Skeletal muscle cell (primary cell): ENCODE results near the gene RNF32.
A peak's percentile ranks its signal among the peaks of the same experiment; 100 is the strongest.

Experiments
- DNase-seq: peaks from one replicate; pipeline ENCODE4 v3.0.0-alpha.2; 2010; ENCODE audit warnings: low read depth
- H3K4me3 ChIP-seq: 2 replicates; pipeline ENCODE4 v1.5.1; 2011; ENCODE audit warnings: low read depth, mild to moderate bottlenecking, control low read depth, low read length, moderate library complexity

The RNF32 gene

DNA sequence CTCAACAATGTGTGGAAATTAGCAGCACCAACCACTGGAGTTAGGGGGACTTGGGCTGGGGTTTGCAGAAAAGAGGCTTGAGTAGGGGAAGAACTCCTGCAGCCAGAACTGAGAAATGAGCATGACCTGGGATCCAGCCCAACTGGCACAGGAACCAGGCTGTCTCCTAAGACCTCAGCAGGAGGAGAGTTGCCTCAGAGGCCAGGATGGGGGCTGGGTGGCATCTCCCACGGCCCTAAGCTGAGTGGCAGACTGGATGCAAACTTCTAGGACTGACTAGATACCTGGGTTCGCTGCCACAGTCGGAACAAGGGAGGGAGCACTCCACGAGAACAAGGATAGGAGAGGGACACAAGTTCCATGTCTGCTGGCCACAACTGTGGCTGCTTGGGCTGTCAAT is 62.6 kb downstream of the RNF32 start:
- no peak for DNase-seq
- H3K4me3 ChIP-seq: no peak overlapping the region

- DNase-seq: no peak
- no peak overlapping the region for H3K4me3 ChIP-seq
Measured at GRCh38 chr7:156703773-156704482, 63.4 kb downstream of the RNF32 start.

GRCh38 chr7:156722043-156722826 is 81.7 kb downstream of the RNF32 start:
- H3K4me3 ChIP-seq: no peak overlapping the region
- no peak for DNase-seq

DNA sequence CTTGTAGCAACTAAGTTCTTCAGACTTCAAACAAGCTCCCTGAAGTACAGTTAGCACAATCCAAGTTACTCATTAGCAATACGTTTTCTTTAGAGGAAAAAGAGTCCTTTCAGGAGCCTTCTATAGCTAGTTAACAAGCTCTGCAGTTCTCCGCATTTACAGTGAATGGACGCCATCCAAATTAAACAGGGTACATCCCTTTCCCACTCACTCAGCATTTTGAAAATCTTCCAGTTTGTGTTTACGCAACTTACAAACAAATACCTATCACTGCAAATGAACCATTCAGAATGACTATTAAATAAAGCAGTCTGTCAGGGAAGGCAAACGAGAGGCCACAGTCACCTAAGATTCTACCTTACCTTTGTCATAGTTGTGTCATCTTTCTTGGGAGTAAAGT is 84.5 kb downstream of the RNF32 start:
- H3K4me3 ChIP-seq: no peak overlapping the region
- DNase-seq: peak; percentile 61

DNA sequence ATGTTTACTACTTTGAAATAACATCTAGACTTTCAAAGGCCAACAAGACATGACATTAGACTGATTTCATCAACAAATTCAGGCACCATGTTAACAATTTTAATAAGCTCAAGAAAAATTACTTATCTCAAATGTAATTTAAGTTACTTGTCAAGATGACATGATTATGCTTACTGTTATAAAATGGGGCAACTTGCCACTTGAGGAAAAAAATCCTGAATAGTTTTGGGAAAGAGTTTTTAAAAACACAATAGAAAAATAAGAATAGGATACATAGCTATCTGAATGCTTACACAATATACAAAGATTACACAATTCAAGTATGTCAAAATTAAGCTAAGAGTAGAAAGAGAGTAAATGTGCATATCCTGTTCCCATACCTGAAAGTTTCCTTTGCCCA is 85.4 kb downstream of the RNF32 start:
- no peak for DNase-seq
- H3K4me3 ChIP-seq: no peak overlapping the region
